WTC11 (cell line): ENCODE measurements around the gene ADAM33. TPM values are rescaled to one million over a fixed set of nuclear protein-coding genes. Genes with fewer than 3 reads are reported as not detected.

ENCODE experiments used
- ATAC-seq: fragments of 200-7000 bp; cut with Tn5 transposase; 2 replicates; pipeline ENCODE4 v1.10.0; 2021; ENCODE audit warnings: mild to moderate bottlenecking, moderate library complexity
- CTCF ChIA-PET: fragments of 300-600 bp; sonication (Branson Sonifier 250); formaldehyde crosslinking; loops from one replicate; lab custom pipeline; 2021; ENCODE audit warnings: antibody characterized with exemption; lab: Charles Lee
- POLR2A ChIA-PET: fragments of 350-600 bp; sonication (Branson Sonifier 250); formaldehyde crosslinking; loops from one replicate; lab custom pipeline; 2021; ENCODE audit warnings: antibody characterized with exemption; lab: Charles Lee
- DNase-seq: peaks from one replicate; pipeline ENCODE4 v3.0.0; 2021; ENCODE audit warnings: low spot score
- H3K27ac Mint-ChIP-seq: 2 replicates; pipeline ENCODE4 v1.8.0; 2021; ENCODE audit warnings: mixed read lengths
- H3K27me3 Mint-ChIP-seq: 2 replicates; pipeline ENCODE4 v1.8.0; 2021; ENCODE audit warnings: low read depth, mild to moderate bottlenecking, moderate library complexity, mixed read lengths
- H3K36me3 Mint-ChIP-seq: 2 replicates; pipeline ENCODE4 v1.8.0; 2021; ENCODE audit warnings: mixed read lengths
- H3K4me1 Mint-ChIP-seq: 2 replicates; pipeline ENCODE4 v1.8.0; 2022; ENCODE audit warnings: mixed read lengths
- H3K4me3 Mint-ChIP-seq: 2 replicates; pipeline ENCODE4 v1.8.0; 2021; ENCODE audit warnings: mild to moderate bottlenecking, moderate library complexity, mixed read lengths
- H3K9me3 Mint-ChIP-seq: 2 replicates; pipeline ENCODE4 v1.8.0; 2021; ENCODE audit warnings: mixed read lengths
- ARID4B ChIP-seq: sonication (generic); formaldehyde crosslinking; IDR thresholded peaks from 2 replicates; pipeline ENCODE4 v1.8.0; 2023; ENCODE audit warnings: missing genetic modification reagents, mild to moderate bottlenecking, borderline replicate concordance
- ATF6 ChIP-seq: sonication (generic); formaldehyde crosslinking; IDR thresholded peaks from 2 replicates; pipeline ENCODE4 v1.8.1; 2023; ENCODE audit warnings: mild to moderate bottlenecking, missing genetic modification reagents
- CTCF ChIP-seq: fragments of 200-600 bp; IDR thresholded peaks from 2 replicates; pipeline ENCODE4 v1.8.0; 2022; ENCODE audit warnings: antibody characterized with exemption
- E2F4 ChIP-seq: sonication (generic); formaldehyde crosslinking; IDR thresholded peaks from 2 replicates; pipeline ENCODE4 v1.8.1; 2022; ENCODE audit warnings: low read depth, mild to moderate bottlenecking, moderate library complexity, missing genetic modification reagents, borderline replicate concordance
- FOXJ3 ChIP-seq: sonication (generic); formaldehyde crosslinking; IDR thresholded peaks from 2 replicates; pipeline ENCODE4 v1.9.0; 2021; ENCODE audit warnings: missing genetic modification reagents, mild to moderate bottlenecking, borderline replicate concordance
- GTF2I ChIP-seq: fragments of 250-450 bp; sonication (Bioruptor Pico); conservative IDR thresholded peaks from 2 replicates; pipeline ENCODE4 v1.4.0; 2021; ENCODE audit warnings: mild to moderate bottlenecking
- HMGA2 ChIP-seq: fragments of 250-450 bp; sonication (Bioruptor Pico); IDR thresholded peaks from 2 replicates; pipeline ENCODE4 v1.4.0; 2021; ENCODE audit warnings: mild to moderate bottlenecking, moderate library complexity
- IRF1 ChIP-seq: sonication (generic); formaldehyde crosslinking; IDR thresholded peaks from 2 replicates; pipeline ENCODE4 v1.8.0; 2023; ENCODE audit warnings: missing genetic modification reagents
- IRF2 ChIP-seq: sonication (generic); formaldehyde crosslinking; IDR thresholded peaks from 2 replicates; pipeline ENCODE4 v1.8.0; 2022; ENCODE audit warnings: low read depth, missing genetic modification reagents, borderline replicate concordance
- JUN ChIP-seq: sonication (generic); formaldehyde crosslinking; IDR thresholded peaks from 2 replicates; pipeline ENCODE4 v1.8.0; 2023; ENCODE audit warnings: mild to moderate bottlenecking, missing genetic modification reagents
- RORB ChIP-seq: fragments of 250-450 bp; sonication (Bioruptor Pico); IDR thresholded peaks from 2 replicates; pipeline ENCODE4 v1.9.0; 2021; ENCODE audit warnings: mild to moderate bottlenecking
- ZBTB21 ChIP-seq: sonication (generic); formaldehyde crosslinking; IDR thresholded peaks from 2 replicates; pipeline ENCODE4 v1.8.1; 2023; ENCODE audit warnings: mild to moderate bottlenecking, missing genetic modification reagents, borderline replicate concordance
- ZNF138 ChIP-seq: sonication (generic); formaldehyde crosslinking; conservative IDR thresholded peaks from 2 replicates; pipeline ENCODE4 v1.8.1; 2022; ENCODE audit warnings: mild to moderate bottlenecking, moderate library complexity, missing genetic modification reagents
- ZNF396 ChIP-seq: fragments of 250-450 bp; sonication (Bioruptor Pico); IDR thresholded peaks from 2 replicates; pipeline ENCODE4 v1.8.0; 2021; ENCODE audit warnings: mild to moderate bottlenecking, moderate library complexity, borderline replicate concordance
- ZNF423 ChIP-seq: fragments of 250-450 bp; sonication (Bioruptor Pico); IDR thresholded peaks from 2 replicates; pipeline ENCODE4 v2.1.2; 2022; ENCODE audit warnings: mild to moderate bottlenecking, moderate library complexity
- ZNF532 ChIP-seq: fragments of 250-450 bp; sonication (Bioruptor Pico); IDR thresholded peaks from 2 replicates; pipeline ENCODE4 v1.9.0; 2021; ENCODE audit warnings: mild to moderate bottlenecking, borderline replicate concordance
- total RNA-seq: library from RNA; stranded (reverse); gene quantifications from 3 replicates; pipeline ENCODE4 v1.2.3, GENCODE V29; 2021

The ADAM33 gene
- total RNA-seq, 1 experiment from 2014 or later, result 5.3 TPM

GRCh38 chr20:3653921-3654320 is 27.9 kb downstream of the ADAM33 start (continued):
- TF ChIP-seq ZNF138 (CRISPR knock-in tag) (no peak), ARID4B (CRISPR knock-in tag) (no peak)

GRCh38 chr20:3652676-3653596 is 28.9 kb downstream of the ADAM33 start:
- Mint-ChIP-seq H3K4me1 (peaks cover 2% of the 10 kb centered on the region), H3K9me3 (peaks cover 8% of the 10 kb centered on the region), H3K27ac (no peak overlapping the region), H3K4me3 (no peak overlapping the region), H3K36me3 (no peaks in the 10 kb centered on the region), H3K27me3 (peaks cover 4% of the 10 kb centered on the region; the same call in 1 of the 2 replicates)
- peak; percentile 69 for ATAC-seq
- POLR2A ChIA-PET, result interaction anchor here (0.5 kb wide), 1 partner anchor 28 kb away, joined by 4 read pairs; no protein-coding TSS in a partner anchor
- DNase-seq, result no peak
- CTCF ChIA-PET, result interaction anchor here (0.5 to 2.5 kb wide), 7 partner anchors 24 to 344 kb away, joined by 3 to 10 read pairs (median 6); partner anchors contain the start of gene ADAM33
- peak; percentile 55 for TF ChIP-seq ZNF423 (CRISPR knock-in tag)
- no peak for TF ChIP-seq ZBTB21 (CRISPR knock-in tag)

GRCh38 chr20:3652221-3652620 is 29.6 kb downstream of the ADAM33 start:
- CTCF ChIA-PET, result interaction anchor here (1.1 to 2.5 kb wide), 4 partner anchors 25 to 89 kb away, joined by 6 to 10 read pairs (median 6); partner anchors contain the start of gene ADAM33
- ATAC-seq, result no peak
- H3K27me3 Mint-ChIP-seq, result peaks cover 4% of the 10 kb centered on the region; the same call in 1 of the 2 replicates
- TF ChIP-seq HMGA2 (CRISPR knock-in tag) (no peak), ZBTB21 (CRISPR knock-in tag) (no peak), E2F4 (CRISPR knock-in tag) (no peak), CTCF (no peak), ZNF532 (CRISPR knock-in tag) (no peak), ZNF396 (CRISPR knock-in tag) (no peak), GTF2I (CRISPR knock-in tag) (no peak), IRF1 (CRISPR knock-in tag) (no peak), ATF6 (no peak), FOXJ3 (CRISPR knock-in tag) (no peak), RORB (no peak), JUN (CRISPR knock-in tag) (no peak), IRF2 (no peak)

More at GRCh38 chr20:3652221-3652620, 29.6 kb downstream of the ADAM33 start:
- POLR2A ChIA-PET, result interaction anchor here (0.5 kb wide), 1 partner anchor 29 kb away, joined by 4 read pairs; no protein-coding TSS in a partner anchor
- DNase-seq, result no peak
- Mint-ChIP-seq H3K27ac (no peak overlapping the region), H3K9me3 (peaks cover 8% of the 10 kb centered on the region), H3K4me1 (peaks cover 2% of the 10 kb centered on the region), H3K4me3 (no peak overlapping the region), H3K36me3 (no peaks in the 10 kb centered on the region)
